Lung microvascular endothelial cell (primary cell): ENCODE measurements around the gene SCAMP3. TPM values are rescaled to one million over a fixed set of nuclear protein-coding genes. Genes with fewer than 3 reads are reported as not detected.
A peak's percentile ranks its signal among the peaks of the same experiment; 100 is the strongest.
"Not testable (repeated sequence)": the region's sequence is repeated elsewhere in the genome, so short reads cannot be mapped to it uniquely, and the experiment has no call there.

ENCODE experiments used
- DNase-seq, 2 donors: peaks; one replicate each; pipeline versions ENCODE4 v3.0.0 to v3.0.0-alpha.2; 2010; ENCODE audit warnings: low read depth in 2 of 2
- total RNA-seq: library from RNA; depleted of rRNA; stranded (reverse); fragments of >200 nt; gene quantifications from 2 replicates; pipeline ENCODE4 v1.2.1, GENCODE V29; 2014

Gene SCAMP3
- 24.8 and 34.1 TPM in 2 replicates for total RNA-seq

DNA sequence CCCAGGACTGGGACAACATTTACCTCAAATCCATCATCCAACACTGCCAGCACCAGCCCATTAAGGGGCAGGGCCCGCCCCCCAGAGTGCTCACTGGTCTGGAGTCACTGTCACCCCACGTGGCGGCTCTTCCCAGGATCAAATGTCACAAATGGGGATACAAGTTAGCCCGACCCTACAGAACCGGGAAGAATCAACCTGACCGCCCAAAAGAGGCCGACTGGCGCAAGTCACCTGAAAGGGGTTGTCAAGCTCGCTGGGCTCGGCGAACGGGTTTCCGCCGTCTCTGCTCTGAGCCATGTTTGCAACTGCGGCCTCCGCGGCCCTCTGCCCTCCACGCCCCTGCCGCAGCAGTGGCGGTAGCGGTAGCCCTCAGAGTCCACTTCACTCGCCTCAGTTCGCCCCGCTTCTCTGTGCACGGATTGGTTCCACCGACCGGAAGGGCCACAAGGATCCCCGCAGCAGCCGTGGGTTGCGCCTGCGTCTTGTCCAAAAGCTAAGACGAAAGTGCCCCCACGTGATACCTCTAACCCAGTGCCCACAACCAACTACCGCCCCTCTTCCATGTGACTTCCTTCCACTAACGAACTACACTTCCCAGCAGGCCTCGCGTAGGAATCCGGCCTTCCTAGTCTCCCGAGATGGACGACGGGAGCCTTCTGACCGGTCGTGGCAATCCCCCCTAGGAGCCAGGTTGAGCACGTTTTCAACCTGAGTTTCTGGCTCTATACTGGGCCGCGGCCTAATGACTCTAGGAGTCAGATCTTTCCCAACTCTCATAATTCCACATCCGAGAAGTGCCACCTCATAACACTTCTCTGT lies at the start of gene SCAMP3:
SCAMP3 (minus strand) TSS at position 509 of the 822 bp plus-strand sequence; CDS start at position 300, 209 bp downstream.
- peak; percentile 96 to 99 for DNase-seq

DNA sequence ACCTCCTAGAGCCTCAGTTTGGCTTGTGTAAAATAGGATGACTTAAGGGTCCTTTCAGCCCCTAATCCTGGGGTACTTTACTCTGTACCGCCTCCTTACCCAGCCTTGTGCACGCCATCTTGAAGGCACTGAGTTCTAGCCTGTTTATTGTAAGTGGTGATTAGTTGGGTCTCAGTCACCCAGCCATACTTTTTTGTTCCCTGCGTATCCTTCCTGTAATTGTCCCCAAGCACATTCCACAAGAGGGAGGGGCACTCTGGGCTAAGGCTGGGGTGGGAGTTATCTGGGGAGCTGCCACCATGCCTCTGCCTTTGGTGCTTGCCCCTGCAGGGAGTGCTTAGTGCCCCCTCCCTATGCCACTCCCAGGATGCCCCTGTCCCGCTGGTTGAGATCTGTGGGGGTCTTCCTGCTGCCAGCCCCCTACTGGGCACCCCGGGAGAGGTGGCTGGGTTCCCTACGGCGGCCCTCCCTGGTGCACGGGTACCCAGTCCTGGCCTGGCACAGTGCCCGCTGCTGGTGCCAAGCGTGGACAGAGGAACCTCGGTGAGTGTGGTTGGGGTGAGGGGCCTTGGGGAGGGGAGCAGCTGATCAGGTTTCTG lies 47.4 kb upstream of the SCAMP3 start:
- peak; percentile 65 to 77 for DNase-seq

DNA sequence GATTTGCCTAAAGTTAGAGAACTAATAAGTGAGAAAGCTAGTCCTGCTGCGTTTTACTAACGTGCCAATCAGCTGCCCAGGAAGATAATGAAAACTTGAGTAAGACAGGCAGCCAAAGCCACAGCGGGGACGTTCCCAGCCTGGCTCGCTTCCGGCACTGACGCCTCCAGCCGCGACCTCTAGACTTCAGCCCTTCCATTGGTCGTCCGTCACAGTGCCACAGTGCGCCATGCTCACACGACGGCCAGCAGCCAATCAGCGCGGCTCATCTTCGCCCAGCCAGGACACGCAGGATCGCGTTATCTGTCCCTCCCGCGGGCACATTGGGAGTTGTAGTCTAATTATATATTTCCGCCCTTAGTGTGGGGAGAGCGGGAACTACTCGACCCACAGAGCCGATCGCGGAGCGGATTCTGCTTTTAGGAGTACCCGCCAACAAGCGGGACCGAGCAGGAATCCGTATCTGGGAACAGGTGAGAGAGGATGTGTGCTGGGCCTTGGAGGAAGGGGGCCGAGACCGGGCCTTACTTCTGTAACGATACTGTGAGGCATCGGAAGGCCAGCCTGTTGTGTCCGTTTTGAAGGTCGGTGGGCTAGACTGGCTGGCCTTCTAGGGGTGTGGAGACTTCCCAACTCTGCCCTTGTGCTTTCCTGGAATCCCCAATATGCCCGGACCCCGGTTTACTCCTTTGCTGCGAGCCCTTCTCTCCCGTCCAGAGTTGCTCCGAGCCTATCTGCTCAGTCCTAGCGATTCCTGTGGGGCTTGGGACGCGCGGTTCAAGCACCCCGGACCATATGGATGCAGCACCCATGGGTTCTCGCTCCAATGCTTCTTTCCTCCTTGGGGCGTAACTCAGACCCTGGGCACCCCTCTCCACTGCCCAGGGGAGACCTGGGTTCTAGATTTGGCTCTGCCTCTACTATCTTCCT lies 46.6 kb upstream of the SCAMP3 start, which contains the start of gene FDPS:
FDPS (plus strand) TSS at position 374 of the 930 bp plus-strand sequence. CDS start 924 bp downstream, outside the sequence.
- peak; percentile 99 for DNase-seq

DNA sequence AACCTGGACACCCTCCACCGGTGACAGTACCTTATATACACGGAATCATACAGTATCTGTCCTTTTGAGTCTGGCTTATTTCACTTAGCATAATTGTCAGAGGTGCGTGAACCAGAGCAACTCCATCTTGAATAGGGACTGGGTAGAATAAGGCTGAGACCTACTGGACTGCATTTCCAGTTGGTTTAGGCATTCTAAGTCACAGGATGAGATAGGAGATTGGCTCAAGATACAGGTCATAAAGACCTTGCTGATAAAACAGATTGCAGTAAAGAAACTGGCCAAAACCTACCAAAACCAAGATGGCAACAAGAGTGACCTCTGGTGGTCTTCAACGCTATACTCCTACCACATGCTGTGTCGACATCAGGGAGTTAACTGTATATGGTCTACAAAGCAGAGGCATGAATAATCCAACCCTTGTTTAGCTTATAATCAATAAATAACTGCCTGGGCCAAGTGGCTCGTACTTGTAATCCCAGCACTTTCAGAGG lies 45.1 kb upstream of the SCAMP3 start:
- DNase-seq: peak; percentile 62 to 69

DNA sequence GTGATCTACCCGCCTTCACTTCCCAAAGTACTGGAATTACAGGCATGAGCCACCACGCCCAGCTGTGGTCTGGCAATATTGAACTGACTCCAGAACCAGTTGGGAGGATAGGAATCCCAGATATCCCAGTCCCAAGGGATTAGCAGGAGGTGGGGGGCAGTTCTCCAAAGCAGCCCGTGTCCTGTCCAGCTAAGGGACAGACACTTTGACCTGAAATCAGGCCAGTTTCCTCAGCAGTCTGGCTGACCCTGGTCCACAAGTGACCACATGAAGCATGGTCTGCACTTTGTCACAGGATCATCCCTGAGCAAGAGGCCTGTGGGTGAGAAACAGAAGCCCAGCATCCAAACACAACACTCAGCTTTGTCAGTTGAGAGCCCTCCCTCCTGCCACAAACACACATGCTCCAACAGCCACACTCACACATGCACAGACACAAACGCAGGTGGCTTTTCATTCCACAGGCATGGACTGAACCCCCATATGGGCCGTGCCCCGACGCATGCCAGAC lies 43.8 kb upstream of the SCAMP3 start:
- no peak for DNase-seq

DNA sequence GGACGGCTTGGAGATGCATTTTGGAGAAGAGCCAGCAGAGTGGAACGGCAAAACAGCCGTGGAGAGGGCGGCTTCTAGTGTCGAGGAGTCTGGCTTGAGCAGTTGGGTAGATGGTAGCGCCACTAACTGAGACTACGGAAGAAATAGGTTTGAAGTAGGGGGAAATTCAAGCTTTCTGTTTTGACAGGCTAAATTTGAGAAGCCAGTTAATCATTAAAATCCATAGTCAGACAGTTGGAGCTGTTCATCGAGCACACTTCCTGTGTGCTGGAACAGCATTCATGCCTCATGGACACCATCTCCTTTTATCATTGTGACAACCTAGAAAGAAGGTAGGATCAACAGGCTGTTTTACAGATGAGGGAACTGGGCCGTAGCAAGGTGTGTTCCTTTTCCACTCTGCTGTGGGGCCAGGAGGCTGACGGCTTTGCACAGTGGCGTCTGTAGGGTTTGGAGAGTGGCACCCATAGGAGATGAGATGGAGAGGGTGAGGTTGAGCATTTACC lies 42.5 kb upstream of the SCAMP3 start:
- DNase-seq: no peak

DNA sequence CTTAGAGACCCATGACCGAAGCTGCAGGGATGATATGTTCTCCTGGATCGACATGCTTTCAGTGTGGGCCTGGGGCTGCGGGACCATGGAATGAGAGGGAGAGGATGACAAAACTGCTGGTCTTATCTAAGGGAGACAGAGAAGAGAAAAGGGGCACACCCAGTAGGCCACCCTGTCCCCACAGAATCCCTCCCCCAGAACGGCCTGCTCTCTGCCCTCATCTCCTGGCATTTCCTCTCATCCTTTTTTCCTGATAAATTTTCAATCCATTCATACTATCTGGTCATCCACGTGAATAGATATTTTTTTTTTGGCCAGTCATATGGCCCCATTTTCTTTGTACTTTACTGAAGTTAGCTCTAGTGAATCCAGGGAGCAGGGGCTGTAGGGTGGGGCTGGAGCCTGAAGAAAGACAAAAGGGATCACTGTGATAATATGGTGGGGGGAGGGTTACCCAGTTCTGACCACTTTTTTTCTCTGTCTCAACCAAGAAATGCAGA lies 39.2 kb upstream of the SCAMP3 start, which contains the start of gene PKLR:
PKLR (minus strand) TSS at position 97 of the 500 bp plus-strand sequence; CDS start at position 54, 43 bp downstream.
- no peak for DNase-seq

DNA sequence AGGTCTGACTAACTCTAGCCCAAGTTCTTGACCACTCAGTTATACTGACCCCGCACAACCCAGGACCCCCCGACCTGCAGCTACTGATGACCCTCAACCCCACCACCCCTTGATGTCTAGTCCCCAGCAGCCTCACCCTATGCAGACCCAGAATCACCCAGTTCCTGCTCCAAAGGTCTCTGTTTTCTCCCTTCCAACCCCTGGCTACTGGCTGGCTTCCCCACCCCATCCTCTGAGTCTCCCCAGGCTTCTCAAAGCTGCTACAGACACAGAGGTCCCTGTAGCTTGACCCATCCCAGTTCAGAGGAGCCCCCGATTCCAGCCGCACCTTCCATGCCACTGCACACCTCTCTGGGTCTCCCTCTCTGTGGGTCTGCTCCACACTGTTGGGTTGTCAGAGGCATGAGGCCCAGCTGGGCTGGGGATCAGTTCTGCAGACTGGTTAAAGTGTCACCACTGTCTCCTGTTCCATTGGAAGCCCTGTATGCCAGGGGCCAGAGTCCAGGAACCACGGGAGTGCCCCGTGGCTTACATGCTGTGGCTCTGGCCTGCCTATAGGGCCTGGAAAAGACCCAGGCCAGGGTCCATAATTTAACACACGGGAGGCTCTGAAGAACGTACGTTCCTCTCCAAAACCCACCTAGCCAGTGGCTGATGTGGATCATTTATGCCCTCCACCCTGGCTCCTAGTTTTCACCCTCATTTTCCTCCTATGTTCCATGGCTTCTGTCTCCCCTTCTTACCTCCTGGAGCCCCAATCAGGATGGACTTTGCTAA lies 38.6 kb upstream of the SCAMP3 start:
- DNase-seq: no peak

DNA sequence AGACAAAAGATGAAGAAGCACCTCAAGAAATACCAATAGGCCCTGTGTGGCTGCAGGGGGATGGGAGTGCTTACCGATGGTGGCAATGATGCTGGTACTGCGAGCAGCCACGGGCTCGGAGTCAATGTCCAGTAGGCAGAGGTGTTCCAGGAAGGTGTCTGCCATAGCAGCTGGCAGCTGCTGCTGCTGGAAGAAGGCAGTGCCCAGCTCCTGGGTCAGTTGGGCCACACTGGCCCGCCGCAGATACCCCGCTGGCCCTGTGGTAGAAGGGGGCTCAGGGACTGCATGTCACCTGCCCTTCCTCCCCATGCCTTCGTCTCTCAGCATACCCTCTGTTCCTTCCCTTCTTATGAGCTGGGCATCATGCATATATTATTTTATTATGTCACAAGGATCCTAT lies 37.9 kb upstream of the SCAMP3 start:
- DNase-seq: no peak

DNA sequence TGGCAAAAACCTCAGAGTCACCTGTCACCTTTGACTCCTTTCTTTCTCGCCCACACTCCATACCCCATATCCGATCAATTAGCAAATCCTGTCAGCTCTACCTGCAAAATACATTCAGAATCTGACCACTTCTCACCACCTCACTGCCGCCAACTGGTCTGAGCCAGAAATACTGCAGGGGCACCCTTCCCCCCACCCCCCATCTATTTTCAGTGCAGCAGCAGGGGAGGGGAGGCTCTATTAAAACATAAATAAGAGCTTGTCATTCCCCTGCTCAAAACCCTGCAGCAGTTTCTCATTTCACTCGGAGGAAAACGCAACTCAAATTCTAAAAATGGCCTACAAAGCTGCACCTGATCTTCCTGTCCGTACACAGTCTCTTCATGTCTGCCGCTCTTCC lies 35.2 kb upstream of the SCAMP3 start:
- DNase-seq: no peak

DNA sequence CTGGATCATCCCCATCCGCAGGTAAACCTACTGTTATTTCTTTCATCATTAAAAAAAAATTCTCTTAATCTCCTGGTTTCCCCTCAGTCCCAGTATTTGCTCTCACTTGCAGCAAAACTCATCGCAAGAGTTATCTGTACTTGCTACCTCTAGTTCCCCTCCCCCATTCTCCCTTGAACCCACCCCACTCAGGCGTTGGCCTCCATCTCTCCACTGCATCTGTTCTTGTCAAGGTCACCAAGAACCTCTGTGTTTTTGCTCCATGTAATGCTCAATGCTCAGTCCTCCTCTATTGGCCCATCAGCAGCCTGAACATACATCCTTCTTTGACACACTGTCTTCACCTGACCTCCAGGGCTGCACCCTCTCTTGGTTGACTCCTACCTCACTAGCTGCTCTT lies 34.5 kb upstream of the SCAMP3 start:
- no peak for DNase-seq

DNA sequence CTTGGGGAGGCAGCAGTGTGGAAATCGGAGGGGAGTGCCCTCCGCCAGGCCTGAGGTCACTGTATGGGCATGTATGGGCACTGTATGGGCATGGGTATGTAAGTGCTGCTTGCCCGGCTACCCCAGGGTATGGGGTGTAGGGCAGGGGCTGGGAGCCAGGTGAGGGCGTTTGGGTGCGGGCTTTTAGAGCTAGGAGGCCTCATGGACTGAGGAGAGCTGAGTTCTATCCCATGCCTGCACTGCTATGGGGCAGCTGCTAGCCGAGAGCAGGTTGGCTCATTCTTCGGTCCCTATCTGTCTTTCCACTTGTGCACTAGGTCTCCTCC lies 33.7 kb upstream of the SCAMP3 start:
- no peak for DNase-seq

DNA sequence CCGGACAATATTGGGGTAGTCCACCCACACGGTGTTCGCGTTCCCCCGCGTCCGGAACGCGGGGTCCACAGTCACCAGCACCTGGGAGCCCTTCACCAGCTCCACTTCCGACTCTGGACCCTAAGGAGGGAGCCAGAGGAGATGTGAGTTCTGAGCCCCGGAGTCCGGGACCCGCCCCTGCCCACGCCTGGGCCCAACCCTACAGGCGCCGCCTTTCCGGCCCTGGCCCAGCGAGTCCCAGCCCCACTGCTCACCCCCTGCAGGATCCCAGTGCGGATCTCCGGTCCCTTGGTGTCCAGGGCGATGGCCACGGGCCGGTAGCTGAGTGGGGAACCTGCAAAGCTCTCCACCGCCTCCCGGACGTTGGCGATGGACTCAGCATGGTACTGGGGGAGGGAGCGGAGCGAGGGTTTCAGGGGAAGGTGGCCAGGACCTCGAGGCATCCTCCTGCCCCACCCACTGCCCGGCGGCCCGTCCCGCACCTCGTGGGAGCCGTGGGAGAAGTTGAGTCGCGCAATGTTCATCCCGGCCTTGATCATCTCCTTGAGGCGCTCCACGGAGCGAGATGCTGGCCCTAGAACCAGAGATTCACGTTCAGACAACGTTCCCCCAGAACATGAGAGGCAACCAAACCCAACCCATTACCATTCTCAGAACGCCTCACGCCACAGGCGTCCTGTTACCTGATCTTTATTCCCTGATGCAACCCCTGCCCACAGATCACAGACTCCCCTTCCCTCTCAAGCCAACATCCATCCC lies 33.2 kb upstream of the SCAMP3 start:
- no peak for DNase-seq

DNA sequence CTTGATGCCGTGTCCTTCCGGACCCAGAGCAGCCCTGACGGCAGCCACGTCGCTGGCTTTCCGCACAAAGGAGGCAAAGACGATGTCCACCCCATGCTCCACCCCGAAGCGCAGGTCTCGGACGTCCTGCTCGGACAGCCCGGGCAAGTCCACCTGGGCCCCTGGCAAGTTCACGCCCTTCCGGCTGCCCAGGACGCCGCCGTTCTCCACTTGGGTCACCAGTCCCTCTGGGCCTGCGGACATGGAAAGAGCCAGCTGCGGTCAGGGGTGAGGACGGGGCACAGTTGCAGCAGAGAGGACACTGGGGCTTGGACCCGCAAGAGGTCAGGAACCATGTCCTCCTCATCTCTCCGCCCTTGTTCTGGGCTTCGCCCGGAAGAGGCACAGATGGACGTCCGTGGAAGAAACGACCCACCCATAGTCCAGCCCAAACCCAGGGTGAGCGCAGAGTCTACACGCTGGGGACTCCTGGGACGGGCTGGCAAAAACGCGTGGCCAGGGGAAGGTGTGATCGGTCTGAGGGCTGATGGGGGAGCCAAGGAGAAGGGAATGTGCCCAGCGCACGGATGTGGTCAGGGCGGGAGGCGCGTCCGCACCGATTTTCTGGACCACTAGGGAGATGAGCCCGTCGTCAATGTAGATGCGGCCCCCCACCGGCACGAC lies 32.5 kb upstream of the SCAMP3 start:
- no peak for DNase-seq

DNA sequence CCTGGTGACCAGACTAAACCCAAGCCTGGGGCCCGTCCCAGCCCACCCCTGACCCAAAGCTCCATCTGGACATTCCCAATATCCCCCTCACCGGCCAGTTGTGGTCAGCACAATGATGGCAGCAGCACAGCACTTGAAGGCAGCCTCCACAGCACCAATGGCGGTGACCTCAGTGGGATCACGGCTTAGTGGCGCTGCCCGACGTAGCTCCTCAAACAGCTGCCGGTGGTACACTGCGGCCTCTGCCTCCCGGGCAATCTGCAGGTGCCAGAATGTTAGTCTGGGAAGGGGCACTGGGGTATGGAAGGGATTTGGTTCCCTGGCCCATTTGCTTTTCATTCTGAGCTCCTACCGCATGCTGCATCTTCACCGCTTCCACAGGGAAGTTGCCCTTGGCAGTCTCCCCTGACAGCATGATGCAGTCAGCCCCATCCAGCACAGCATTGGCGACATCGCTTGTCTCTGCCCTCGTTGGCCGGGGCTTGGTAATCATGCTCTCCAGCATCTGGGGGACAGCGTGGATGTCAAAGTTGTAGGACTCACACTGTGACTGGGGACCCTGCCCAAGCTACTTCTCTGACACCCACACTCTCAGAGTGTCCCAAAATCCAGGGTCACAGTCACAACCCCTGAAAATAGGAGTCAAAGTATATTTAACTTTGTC lies 31.1 kb upstream of the SCAMP3 start:
- DNase-seq: no peak

DNA sequence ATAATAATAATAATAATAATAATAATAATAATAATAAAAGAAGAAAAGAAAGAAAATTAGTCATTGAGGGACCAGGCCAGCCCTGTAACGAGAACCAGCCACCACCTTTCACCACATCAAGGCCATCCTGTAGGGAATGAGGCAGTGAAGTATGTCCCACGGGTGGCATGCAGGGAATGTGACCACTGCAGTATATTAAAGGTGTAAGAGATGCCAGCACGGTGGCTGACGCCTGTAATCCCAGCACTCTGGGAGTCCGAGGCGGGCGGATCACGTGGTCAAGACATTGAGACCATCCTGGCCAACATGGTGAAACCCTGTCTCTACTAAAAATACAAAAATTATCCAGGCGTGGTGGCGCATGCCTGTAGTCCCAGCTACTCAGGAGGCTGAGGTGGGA lies 28.8 kb upstream of the SCAMP3 start:
- DNase-seq: not testable (repeated sequence)

DNA sequence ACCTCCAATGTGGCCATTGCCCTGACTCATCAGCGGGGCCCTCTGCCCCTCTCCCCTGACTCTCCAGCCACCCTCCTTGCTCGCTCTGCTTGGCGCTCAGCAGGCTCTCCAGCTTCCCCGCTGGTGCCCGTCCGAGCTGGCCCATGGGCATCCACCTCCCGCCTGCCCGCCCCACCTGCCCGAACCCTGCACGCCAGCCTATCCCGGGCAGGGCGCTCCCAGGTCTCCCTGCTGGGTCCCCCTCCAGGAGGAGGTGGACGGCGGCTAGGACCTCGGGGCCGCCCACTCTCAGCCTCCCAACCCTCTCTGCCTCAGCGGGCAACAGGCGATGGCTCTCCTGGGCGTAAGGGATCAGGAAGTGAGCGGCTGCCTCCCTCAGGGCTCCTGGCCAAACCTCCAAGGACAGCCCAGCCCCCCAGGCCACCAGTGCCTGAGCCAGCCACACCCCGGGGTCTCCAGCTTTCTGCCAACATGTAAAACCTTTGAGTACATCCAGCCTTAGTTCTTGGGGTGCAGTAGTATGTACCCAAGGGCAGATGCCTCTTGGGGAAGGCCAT lies 25.9 kb upstream of the SCAMP3 start:
- DNase-seq: no peak

DNA sequence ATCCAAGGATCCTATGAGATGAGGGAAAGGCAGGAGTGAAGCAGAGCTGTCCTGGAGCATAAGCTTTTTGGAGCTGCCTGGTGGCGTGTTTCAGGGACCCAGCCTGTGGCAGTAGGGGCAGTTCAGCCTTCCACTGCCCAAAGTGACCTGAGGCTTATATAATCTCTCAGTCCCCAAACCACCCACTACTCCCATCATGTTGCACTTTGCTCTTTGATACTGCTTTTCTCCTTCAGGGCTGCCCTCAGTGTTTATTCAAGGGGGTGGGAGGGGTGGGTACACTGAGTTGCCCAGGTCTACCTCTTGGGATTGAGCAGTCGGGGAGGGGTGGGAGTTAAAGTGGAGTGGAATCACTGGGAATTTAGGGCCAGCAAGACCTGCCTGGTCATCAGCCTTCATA lies 24.4 kb upstream of the SCAMP3 start:
- DNase-seq: no peak
